ENCODE results near the gene COL4A2. TPM values are rescaled to one million over a fixed set of nuclear protein-coding genes. Genes with fewer than 3 reads are reported as not detected.

The COL4A2 gene
- total RNA-seq, 2 donors from 2014 or later: 999 to 1,135 TPM

DNA sequence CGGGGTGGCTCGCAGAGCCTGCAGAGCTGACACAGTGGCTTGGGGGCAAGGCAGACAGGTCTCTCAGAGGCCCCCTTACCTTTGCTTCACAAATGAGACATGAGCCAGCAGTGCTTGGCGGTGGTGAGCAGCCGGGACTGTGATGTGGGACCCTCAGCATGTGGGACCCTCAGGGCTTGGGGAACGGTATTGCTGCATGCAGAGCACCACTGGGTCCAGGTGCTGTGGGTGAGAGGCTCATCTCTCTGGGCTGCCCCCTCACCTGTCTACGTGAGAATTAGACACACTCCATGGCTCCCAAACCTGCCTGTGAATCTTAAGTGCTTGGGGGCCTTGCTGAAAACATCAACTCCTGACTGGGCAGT lies 106.6 kb downstream of the COL4A2 start:
- peaks cover 62 to 93% of the 10 kb centered on the region in 2 donors for H3K4me1 ChIP-seq (ENCODE audit: control insufficient read depth in 1 of 2, low read depth in 2 of 2)
- no peak overlapping the region for H3K4me3 ChIP-seq
- DNase-seq (ENCODE audit: low spot score) (no peak), ATAC-seq (ENCODE audit: insufficient number of reproducible peaks, low FRiP score, low read depth) (no peak)
- H3K36me3 ChIP-seq: no peaks in the 10 kb centered on the region
- H3K9me3 ChIP-seq: no peaks in the 10 kb centered on the region
- H3K27me3 ChIP-seq (replicated peaks; ENCODE audit: insufficient read depth): no peaks in the 10 kb centered on the region
- peak overlapping the region; percentile 89 to 96 for H3K27ac ChIP-seq
- TF ChIP-seq, protein P1, sequence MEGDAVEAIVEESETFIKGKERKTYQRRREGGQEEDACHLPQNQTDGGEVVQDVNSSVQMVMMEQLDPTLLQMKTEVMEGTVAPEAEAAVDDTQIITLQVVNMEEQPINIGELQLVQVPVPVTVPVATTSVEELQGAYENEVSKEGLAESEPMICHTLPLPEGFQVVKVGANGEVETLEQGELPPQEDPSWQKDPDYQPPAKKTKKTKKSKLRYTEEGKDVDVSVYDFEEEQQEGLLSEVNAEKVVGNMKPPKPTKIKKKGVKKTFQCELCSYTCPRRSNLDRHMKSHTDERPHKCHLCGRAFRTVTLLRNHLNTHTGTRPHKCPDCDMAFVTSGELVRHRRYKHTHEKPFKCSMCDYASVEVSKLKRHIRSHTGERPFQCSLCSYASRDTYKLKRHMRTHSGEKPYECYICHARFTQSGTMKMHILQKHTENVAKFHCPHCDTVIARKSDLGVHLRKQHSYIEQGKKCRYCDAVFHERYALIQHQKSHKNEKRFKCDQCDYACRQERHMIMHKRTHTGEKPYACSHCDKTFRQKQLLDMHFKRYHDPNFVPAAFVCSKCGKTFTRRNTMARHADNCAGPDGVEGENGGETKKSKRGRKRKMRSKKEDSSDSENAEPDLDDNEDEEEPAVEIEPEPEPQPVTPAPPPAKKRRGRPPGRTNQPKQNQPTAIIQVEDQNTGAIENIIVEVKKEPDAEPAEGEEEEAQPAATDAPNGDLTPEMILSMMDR (IDR thresholded peaks at IDR 0.05): no peak

DNA sequence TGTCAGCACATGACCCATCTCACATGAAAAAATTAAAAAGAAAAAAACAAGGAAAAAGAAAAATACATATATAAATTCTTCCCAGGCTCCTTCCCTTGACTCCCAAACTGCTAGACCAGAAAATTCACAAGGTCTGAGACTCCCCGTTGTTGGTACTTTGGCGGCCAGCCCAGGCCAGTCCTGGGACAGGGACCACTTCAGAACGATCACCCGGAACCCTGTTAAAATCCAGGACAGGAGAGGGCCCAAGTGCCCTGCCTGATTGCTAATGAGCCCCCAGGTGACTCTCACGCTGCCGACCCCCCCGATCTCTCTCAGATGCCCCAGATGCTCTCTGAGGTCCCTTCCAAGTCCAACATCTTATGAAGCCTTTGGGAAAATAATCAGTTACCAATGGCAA lies 107.2 kb downstream of the COL4A2 start:
- no peak overlapping the region for H3K4me3 ChIP-seq
- no peaks in the 10 kb centered on the region for H3K36me3 ChIP-seq
- peak overlapping the region; percentile 89 to 96 for H3K27ac ChIP-seq
- ATAC-seq (ENCODE audit: insufficient number of reproducible peaks, low FRiP score, low read depth) (no peak), DNase-seq (ENCODE audit: low spot score) (no peak)
- H3K9me3 ChIP-seq: no peaks in the 10 kb centered on the region
- TF ChIP-seq, protein P1 (IDR thresholded peaks at IDR 0.05): no peak
- peaks cover 68 to 96% of the 10 kb centered on the region in 2 donors for H3K4me1 ChIP-seq (ENCODE audit: control insufficient read depth in 1 of 2, low read depth in 2 of 2)
- no peaks in the 10 kb centered on the region for H3K27me3 ChIP-seq (replicated peaks; ENCODE audit: insufficient read depth)

- TF ChIP-seq, protein P1 (IDR thresholded peaks at IDR 0.05): no peak
- Histone ChIP-seq H3K4me3 (no peak overlapping the region), H3K36me3 (no peaks in the 10 kb centered on the region), H3K27ac (peak overlapping the region; percentile 89 to 96), H3K27me3 (replicated peaks; ENCODE audit: insufficient read depth) (no peaks in the 10 kb centered on the region), H3K4me1 (ENCODE audit: control insufficient read depth in 1 of 2, low read depth in 2 of 2) (peaks cover 66 to 97% of the 10 kb centered on the region in 2 donors), H3K9me3 (no peaks in the 10 kb centered on the region)
- ATAC-seq (ENCODE audit: insufficient number of reproducible peaks, low FRiP score, low read depth) (no peak), DNase-seq (ENCODE audit: low spot score) (no peak)
Observed at GRCh38 chr13:110414931-110415330, 107.8 kb downstream of the COL4A2 start.

- ATAC-seq (ENCODE audit: insufficient number of reproducible peaks, low FRiP score, low read depth) (no peak), DNase-seq (ENCODE audit: low spot score) (no peak)
- H3K27ac ChIP-seq: peak overlapping the region; percentile 89 to 96
Observed at GRCh38 chr13:110415669-110416068, 108.6 kb downstream of the COL4A2 start.

DNA sequence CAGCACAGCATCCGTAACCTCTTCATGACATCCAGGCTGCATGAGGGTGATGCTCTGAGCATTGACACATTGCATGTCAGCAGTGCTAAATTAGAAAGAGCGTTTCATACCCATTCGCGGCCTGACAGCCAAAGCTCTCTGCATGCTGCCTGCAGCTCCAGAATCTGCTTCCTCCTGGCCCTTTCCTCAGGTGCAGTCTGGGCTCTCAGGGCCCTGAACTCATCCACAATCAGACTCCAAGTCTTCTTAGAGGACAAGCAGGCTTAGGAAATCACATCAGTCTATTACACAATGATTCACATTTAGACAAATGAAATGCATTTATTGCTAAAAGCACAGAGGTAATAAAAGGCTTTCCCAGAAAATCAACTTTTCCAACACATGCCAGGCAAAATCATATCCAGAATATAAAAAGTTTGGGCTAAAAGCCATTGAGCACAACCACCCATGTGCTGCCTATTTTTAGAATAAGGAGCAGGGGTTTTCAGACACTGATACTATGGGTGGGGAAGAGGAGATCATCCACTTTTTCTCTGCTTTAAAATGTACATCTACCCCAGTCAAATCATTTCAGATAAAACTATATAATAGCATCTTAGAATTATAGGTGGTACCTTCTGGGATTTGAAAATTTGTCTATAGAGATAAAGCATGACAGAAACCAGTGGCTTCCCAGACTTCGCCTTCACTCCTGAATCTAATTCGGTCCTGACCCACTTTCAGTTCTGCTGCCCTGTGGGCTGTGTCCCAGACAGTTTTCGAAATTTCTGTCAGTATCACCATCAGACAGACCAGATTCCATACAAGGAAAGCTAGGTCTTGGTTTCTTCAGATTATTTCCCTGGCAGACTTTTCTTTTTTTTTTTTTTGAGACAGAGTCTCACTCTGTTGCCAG lies 109.3 kb downstream of the COL4A2 start:
- ATAC-seq (ENCODE audit: insufficient number of reproducible peaks, low FRiP score, low read depth): peak; percentile 21
- no peaks in the 10 kb centered on the region for H3K9me3 ChIP-seq
- no peaks in the 10 kb centered on the region for H3K27me3 ChIP-seq (replicated peaks; ENCODE audit: insufficient read depth)
- no peak for DNase-seq (ENCODE audit: low spot score)
- no peaks in the 10 kb centered on the region for H3K36me3 ChIP-seq
- TF ChIP-seq, protein P1 (IDR thresholded peaks at IDR 0.05): no peak
- peaks cover 61 to 95% of the 10 kb centered on the region in 2 donors for H3K4me1 ChIP-seq (ENCODE audit: control insufficient read depth in 1 of 2, low read depth in 2 of 2)
- H3K27ac ChIP-seq: peak overlapping the region; percentile 89 to 96
- H3K4me3 ChIP-seq: peak overlapping the region; percentile 24

More at GRCh38 chr13:110415669-110416068, 108.6 kb downstream of the COL4A2 start:
- H3K36me3 ChIP-seq: no peaks in the 10 kb centered on the region
- TF ChIP-seq, protein P1 (IDR thresholded peaks at IDR 0.05): no peak
- peak overlapping the region; percentile 24 for H3K4me3 ChIP-seq
- no peaks in the 10 kb centered on the region for H3K9me3 ChIP-seq
- H3K27me3 ChIP-seq (replicated peaks; ENCODE audit: insufficient read depth): no peaks in the 10 kb centered on the region
- H3K4me1 ChIP-seq (ENCODE audit: control insufficient read depth in 1 of 2, low read depth in 2 of 2): peaks cover 64 to 96% of the 10 kb centered on the region in 2 donors
